Measurements from ENCODE around the gene MTAP. TPM values are rescaled to one million over a fixed set of nuclear protein-coding genes. Genes with fewer than 3 reads are reported as not detected.

The MTAP gene
- total RNA-seq, 1 experiment from 2014 or later: 102 TPM

GRCh38 chr9:21970800-21971640, 168.6 kb downstream of the MTAP start:
- Mint-ChIP-seq H3K27ac (no peak overlapping the region), H3K4me3 (peak overlapping the region; percentile 2 to 70; a peak in 3 of 5 replicates), H3K9me3 (peaks cover 6 to 19% of the 10 kb centered on the region in 2 experiments), H3K4me1 (peaks cover 38 to 49% of the 10 kb centered on the region in 2 experiments), H3K27me3 (ENCODE audit: low read depth) (peaks cover 99% of the 10 kb centered on the region), H3K36me3 (ENCODE audit: insufficient read depth in 1 of 3, low read depth in 3 of 3) (peaks cover 0 to 3% (median 0%) of the 10 kb centered on the region in 3 experiments; a peak in 2 of 7 replicates)
- Histone ChIP-seq H3K4me2 (ENCODE audit: insufficient read depth, insufficient read length, low read length) (peak overlapping the region; percentile 45), H3K4ac (ENCODE audit: low read depth, low read length) (no peak overlapping the region), H2BK12ac (ENCODE audit: insufficient read length, low read depth, low read length) (no peak overlapping the region), H4K5ac (ENCODE audit: insufficient read length, low read depth, low read length) (no peak overlapping the region), H2AFZ (ENCODE audit: low read length) (no peak overlapping the region), H3K9me3 (ENCODE audit: control insufficient read depth, low read depth, low read length) (no peaks in the 10 kb centered on the region), H3K79me1 (ENCODE audit: insufficient read depth, low read depth, low read length, poor library complexity, severe bottlenecking) (no peaks in the 10 kb centered on the region), H3K9ac (ENCODE audit: extremely low read depth, insufficient read length, low read length) (no peak overlapping the region), H3K27me3 (ENCODE audit: insufficient read depth, low read length) (peaks cover 79% of the 10 kb centered on the region), H2BK120ac (ENCODE audit: low read depth, low read length, poor library complexity, severe bottlenecking) (no peak overlapping the region), H2BK5ac (ENCODE audit: insufficient read length, low read length) (no peak overlapping the region), H2AK5ac (ENCODE audit: insufficient read length, low read length) (no peak overlapping the region), H4K91ac (ENCODE audit: insufficient read length, low read depth, low read length) (no peak overlapping the region), H3K4me1 (ENCODE audit: insufficient read depth, low read length) (no peaks in the 10 kb centered on the region; the same call in 1 of the 2 replicates), H3K79me2 (ENCODE audit: insufficient read depth, low read length) (no peaks in the 10 kb centered on the region), H3T11ph (ENCODE audit: low read length) (no peak overlapping the region), H3K14ac (ENCODE audit: insufficient read depth, low read length) (no peak overlapping the region), H2BK20ac (ENCODE audit: low read depth, low read length, poor library complexity, severe bottlenecking) (no peak overlapping the region), H3K23me2 (ENCODE audit: insufficient read length, low read depth, low read length, poor library complexity, severe bottlenecking) (peaks cover 6% of the 10 kb centered on the region), H3K27ac (ENCODE audit: insufficient read length, low read depth, low read length) (no peak overlapping the region), H3K18ac (ENCODE audit: insufficient read length, low read depth, low read length) (no peak overlapping the region), H4K8ac (replicated peaks; ENCODE audit: insufficient read length, low read depth, low read length) (no peak overlapping the region), H3K23ac (ENCODE audit: insufficient read length, low read depth, low read length) (no peak overlapping the region), H4K20me1 (ENCODE audit: control insufficient read depth, insufficient read depth, insufficient read length) (no peaks in the 10 kb centered on the region), H3K56ac (ENCODE audit: insufficient read length, low read depth, low read length) (no peak overlapping the region), H2BK15ac (ENCODE audit: low read depth, low read length) (no peak overlapping the region)
- TF ChIP-seq CTCF (conservative IDR thresholded peaks at IDR 0.05): no peak
- no CpG with 5 or more reads among the region's 45 CpGs for WGBS (ENCODE audit: extremely low coverage, insufficient read length, low lambda C conversion rate)
- DNase-seq: peak; percentile 40

All from H9 (cell line).